GM21825 (cell line): ENCODE results near the gene DEDD2.
A peak's percentile ranks its signal among the peaks of the same experiment; 100 is the strongest.
"Not testable (repeated sequence)": the region's sequence is repeated elsewhere in the genome, so short reads cannot be mapped to it uniquely, and the experiment has no call there.

Experiments used
- ATAC-seq: cut with Tn5 transposase; IDR thresholded peaks from one replicate; pipeline ENCODE4 v1.9.1; 2021; ENCODE audit warnings: mild to moderate bottlenecking, moderate library complexity; ENCODE audit not compliant: unreplicated experiment

DEDD2 gene, protein sequence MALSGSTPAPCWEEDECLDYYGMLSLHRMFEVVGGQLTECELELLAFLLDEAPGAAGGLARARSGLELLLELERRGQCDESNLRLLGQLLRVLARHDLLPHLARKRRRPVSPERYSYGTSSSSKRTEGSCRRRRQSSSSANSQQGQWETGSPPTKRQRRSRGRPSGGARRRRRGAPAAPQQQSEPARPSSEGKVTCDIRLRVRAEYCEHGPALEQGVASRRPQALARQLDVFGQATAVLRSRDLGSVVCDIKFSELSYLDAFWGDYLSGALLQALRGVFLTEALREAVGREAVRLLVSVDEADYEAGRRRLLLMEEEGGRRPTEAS

DNA sequence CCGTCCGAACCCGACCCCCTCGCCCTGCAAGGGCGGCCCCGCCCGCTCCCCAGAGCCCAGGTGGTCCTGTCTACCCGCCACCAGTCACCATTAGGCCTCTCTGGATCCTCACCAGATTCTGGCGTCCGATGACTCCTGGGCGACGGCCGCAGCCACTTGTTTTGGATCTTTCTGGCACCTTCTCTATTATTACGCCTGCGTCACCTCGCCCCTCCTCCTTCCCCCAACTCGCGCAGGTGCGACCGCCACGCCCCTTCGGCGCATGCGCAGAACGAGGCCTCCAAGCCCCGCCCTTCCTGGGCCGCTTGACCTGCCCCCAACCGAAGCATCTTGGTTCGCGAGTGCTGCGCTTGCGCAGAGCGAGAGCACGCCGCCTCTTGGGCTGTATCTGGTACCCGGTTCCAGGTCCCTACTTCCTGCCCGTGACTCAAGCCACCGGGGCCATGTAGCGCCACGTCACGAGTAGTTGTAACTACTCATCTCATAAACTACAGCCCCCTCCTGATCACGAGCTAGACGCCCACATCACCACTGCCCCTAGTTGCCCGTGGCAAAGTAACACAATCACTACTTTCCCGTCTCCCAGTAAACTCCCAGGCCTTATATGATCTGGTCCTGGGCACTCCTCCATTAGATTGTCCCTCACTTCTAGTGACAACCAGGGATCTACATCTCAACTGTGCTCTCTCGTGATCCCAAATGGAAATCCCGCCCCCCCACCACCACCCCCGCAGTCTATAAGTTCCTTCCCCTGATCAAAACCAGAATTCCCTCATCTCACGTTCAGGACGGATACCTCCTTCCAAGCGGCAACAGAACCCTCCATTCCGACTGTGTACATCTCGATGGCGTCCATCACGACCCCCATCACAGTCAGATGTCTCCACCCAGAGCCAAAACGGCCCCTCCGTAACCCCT, at the start of gene DEDD2:
DEDD2 (minus strand) TSS at position 158 of the 918 bp plus-strand sequence. CDS start 670 bp downstream, outside the sequence.
- ATAC-seq: peak; percentile 63

DNA sequence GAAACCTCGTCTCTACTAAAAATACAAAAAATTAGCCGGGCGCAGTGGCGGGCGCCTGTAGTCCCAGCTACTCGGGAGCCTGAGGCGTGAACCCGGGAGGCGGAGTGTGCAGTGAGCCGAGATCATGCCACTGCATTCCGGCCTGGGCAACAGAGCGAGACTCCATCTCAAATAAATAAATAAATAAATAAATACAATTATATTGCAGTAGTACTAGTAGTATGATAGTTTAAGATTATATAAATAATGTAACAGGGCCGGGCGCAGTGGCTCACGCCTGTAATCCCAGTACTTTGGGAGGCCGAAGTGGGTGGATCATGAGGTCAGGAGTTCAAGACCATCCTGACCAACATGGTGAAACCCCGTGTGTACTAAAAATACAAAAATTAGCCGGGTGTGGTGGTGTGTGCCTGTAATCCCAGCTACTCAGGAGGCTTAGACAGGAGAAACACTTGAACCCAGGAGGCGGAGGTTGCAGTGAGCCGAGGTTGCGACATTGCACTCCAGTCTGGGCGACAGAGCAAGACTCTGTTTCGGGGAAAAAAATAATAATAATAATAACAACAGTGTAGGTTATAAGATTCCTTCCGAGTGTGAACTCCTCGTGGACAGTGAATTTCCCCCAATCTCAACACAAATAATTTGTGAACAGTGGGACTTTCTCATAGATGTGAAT, 49.6 kb upstream of the DEDD2 start:
- not testable (repeated sequence) for ATAC-seq

DNA sequence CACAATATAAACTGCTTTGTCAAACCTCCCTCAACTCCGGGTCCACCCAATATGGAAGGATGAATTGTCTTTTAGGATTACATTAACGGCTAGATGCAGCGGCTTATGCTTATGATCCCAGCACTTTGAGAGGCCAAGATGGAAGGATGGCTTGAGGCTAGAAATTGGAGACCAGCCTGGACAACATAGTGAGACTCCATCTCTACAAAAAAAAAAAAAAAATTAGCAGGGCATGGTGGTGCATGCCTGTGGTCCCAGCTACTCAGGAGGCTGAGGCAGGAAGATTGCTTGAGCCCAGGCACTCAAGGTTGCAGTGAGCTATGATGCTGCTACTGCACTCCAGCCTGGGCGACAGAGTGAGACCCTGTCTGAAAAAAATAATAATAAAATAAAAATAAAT, 48.6 kb upstream of the DEDD2 start:
- not testable (repeated sequence) for ATAC-seq

DNA sequence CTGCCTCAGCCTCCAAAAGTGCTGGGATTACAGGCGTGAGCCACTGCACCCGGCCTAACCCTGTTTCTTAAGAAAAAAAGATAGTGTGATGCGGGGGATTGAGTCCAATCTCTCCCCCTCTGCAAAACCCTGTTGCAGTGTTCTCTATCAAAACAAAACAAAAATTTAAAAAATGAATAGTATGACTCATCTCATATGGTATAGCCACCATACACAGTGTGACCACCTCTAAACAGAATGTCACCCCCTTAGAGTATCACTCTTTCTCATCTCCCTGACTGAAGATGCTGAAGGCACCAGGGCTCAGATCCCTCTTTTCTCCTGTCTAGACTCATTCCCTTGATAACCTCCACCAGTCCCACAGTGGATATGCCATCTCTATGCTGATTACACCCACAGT, 44.3 kb upstream of the DEDD2 start:
- no peak for ATAC-seq

DNA sequence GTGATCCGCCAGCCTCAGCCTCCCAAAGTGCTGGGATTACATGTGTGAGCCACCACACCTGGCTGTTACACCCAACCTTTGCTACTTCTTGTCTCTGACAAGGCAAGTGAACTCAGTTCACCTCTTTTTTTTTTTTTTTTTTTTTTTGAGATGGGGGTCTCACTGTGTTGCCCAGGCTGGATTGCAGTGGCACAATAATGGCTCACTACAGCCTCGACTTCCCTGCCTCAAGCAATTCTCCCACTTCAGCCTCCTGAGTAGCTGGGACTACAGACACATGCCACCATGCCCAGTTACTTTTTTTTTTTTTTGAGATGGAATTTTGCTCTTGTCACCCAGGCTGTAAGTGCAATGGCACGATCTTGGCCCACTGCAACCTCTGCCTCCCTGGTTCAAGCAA, 40.4 kb upstream of the DEDD2 start:
- ATAC-seq: not testable (repeated sequence)

DNA sequence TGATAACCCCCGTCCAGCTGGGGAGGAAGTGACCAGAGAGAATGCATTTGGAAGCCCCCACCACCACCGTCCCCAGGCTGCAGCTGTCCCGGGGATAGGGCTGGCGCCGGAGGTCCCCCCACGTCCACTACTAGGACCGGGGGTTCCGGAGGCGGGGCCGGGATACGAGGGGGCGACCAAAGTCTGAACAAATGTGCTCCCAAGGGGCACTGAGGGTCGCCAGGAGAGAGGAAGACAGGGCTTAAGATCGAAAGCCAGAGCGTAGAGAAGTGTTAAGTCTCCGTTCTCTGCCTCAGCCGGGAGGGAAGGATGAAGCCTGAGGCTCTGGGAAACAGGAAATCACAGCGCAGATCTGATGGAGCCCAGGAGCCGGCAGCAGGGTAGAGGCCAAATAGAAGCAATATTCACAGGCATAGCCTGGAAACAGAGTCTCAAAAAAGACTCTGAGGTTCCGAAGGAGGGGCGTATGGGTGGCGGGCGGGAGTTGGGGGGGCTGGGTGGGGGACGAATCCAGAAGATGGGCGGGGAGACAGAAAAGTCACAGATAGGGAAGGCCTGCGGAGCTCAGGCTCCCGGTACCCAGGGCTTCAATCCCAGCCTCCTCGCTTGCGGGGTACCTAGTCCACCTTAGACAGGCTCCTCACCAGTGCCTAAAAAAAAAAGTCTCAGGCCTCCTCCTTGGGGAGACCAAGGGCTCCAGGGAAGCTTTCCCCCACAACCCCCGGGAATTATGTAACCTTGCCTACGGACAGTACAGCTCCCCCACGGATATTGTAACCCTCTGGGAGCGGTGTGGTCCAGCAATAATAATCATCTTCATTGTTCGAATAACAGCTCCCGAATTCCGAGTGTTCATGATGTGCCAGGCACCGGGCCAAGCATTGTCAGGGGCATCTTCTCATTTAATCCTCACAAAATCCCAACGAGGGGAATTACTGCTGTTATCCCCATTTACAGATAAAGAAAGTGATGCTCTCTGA, 38.6 kb upstream of the DEDD2 start:
- no peak for ATAC-seq

DNA sequence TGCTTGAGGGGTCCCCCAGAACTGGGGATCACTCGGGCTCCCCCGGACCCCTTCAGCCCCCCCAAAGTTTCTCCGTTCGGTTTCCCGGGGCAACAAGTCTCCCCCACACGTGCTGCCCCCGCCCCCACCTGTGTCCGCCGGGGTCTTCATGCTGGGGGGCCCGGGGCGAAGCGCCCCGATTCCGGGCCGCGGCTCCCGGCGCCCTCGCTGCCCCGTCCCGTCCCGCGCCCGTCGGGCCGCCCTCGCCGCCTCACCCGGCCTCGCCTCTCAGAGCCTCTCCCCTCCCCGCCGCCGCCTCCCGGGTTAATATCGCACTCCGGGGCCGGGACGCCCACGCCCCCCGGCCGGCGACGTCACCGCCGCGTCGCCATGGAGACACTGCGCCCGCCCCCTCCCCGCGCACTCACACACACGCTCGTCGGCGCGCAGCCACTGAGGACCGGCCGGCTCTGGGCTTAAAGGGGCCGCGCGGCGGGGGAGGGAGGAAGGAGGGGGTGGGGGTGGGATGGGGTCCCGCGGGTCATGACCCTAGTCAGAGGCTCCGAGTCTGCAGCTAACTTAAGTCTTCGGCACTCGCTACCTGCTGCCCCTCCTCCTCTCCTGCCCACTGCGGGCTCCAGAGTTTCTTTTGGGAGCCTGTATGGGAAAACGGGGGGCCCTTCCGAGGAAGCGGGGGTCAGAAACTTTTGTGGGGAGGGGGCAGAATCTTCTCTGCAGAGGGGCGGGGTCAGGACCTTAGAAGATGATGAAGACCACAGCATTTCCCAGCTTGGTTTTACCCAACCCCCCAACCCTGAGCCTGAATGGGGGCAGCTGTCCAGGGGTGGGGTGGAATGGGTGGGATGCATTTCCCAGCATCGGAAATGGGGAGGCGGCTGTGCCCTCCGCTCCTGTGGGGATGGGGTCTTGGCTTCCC, 37.6 kb upstream of the DEDD2 start, which contains the start of gene ERF:
ERF (minus strand) TSS at position 279 of the 916 bp plus-strand sequence; CDS start at position 150, 129 bp downstream.
- peak; percentile 57 for ATAC-seq

DNA sequence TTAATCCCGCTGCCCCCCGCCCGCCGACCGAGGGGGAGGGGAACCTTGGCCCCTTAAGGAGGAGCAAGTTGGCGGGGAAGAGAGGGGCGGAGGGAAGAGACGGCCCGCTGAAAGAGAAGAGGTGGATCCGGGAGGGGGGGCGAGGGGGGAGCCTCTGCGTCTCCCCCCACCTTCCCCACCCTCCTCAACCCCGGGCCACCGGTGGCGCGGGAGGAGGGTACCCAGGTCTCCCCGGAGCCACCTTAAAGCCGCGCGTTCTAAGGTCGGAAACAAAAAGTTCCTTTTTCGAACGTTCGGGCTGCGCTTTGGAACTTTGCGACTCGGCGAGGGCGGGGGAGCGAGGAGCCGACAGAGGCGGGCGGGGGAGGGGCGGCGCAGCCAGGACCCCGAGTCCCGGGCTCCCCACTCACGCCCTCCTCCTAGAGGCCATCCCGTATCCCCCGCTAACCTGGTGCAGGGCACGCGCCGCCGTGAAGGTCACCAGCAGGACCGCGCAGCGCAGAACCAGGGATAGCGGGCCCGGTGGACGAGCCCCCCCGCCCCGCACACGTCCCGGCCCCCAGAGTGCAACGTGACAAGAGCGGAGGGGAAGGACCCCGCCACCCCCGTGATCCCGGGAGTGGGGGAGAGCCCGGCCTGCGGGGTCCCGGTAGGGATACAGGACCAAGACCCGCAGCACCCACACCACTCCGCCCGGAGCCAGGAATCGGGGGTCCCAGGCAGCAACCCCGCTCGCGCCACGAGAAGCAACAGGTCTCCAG, 36.8 kb upstream of the DEDD2 start:
- ATAC-seq: no peak

DNA sequence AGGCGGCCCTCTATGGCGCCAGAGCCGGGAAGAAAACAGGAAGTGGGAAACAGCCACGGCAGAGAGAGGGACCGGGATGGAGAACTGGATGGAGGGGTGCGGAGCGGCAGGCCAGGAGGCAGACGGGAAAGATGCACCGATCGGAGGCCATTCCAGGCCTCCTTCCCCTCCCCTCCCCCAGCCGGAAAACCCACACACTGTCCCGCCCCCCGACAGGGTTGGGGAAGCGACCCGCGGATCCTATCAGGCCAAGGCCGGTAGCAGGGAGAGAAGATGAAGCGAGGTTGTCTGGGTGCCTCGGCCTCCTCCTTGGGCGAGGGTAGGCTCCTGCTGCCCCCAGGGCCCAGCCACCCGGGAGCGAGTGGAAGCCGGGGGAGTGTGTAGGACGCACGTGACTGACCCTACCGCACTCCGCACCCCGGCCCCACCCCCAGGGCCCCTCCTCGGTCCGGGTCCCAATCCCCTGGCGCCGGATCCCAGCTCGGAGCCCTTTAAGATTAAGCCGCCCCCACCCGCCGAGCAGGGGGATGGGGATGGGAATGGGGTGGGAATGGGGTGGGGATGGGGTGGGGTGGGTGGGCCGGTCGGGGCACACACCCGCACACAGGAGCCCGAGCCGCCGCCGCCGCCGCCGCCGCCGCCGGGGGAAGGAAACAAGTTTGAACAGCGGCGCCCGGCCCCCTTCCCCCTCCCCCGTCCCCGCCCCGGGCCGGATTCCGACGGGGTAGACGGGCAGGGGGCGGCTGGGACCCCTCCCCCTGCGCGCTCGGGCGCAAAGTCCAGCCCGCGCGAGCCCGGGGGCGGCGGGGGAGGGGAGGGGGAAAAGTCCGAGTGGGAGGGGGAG, 36.0 kb upstream of the DEDD2 start:
- no peak for ATAC-seq

DNA sequence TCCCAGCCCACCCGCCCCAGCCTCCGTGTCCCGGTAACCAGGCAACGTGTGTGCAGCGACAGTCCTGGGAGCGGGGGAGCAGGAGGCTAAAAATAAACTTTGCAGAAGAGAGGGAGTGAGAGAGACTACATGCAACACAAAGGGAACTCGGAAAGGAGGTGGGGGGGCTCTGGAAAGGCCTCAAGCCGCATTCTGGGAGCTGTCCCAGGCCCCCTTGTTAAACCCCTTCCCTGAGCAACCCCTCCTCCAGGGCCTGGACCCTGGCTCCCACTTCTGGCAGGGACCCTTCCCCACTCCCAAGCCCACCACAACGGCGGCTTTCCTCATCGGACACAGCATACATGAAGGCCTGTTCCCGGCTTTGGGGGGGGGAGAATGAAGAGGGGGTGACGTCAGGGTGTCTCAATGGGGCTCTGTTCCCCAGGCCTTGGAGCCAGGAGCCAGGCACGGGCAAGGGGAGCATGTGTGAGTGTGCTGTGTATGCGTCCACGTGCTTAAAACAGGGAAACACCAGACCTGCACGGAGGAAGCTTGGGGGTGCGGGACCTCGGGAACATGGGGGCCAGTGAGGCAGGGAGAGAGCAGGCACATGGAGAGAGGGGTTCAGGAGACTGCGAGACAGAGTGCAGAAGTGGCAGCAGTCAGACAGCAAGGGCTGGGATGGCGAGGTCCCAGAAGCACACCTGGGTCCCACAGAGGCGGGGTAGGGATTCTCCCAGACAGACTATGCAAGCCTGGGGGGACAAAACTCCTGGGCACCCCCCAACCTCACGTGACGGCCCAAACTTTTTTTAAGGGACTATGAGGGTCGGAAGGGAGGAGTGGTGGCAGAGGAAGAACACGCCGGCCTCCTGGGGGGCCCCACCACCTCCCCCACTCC, 35.1 kb upstream of the DEDD2 start:
- no peak for ATAC-seq

DNA sequence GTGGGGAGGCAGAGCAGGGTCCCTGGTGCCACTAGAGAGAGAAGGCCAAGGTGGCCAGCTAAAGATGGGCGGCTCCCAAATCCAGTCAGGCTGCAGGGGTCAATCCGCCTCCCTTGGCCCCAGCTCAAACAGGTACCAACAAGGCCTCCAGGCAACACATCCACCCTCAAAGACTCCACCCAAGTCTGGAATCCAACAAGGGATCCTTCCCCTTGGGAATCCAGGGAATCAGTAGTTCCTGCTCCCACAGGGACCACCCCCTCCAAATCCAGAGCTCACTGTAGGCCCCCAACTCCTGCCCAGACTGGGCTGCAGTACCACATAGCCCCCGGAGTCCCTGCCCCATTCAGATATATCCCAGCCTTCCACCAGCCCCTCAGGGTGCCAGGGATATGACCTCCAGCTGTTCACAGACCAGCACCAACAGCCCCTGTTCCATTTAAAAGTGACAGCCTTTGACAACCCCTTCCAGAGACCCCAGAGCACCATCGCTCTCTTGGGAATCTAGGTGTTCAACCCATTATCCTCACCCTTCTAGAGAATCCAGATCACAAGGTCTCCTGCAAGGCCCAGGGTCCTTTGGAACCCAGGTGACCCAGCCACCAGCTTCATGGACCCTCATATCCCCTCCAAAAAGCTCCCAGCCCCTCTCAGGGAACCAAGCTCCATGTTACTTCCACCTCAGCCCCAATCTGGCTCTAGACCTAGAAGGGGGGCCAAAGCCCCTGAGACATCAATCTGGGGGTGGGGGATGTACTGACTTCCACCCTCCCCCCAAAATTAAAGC, 34.3 kb upstream of the DEDD2 start:
- no peak for ATAC-seq

DNA sequence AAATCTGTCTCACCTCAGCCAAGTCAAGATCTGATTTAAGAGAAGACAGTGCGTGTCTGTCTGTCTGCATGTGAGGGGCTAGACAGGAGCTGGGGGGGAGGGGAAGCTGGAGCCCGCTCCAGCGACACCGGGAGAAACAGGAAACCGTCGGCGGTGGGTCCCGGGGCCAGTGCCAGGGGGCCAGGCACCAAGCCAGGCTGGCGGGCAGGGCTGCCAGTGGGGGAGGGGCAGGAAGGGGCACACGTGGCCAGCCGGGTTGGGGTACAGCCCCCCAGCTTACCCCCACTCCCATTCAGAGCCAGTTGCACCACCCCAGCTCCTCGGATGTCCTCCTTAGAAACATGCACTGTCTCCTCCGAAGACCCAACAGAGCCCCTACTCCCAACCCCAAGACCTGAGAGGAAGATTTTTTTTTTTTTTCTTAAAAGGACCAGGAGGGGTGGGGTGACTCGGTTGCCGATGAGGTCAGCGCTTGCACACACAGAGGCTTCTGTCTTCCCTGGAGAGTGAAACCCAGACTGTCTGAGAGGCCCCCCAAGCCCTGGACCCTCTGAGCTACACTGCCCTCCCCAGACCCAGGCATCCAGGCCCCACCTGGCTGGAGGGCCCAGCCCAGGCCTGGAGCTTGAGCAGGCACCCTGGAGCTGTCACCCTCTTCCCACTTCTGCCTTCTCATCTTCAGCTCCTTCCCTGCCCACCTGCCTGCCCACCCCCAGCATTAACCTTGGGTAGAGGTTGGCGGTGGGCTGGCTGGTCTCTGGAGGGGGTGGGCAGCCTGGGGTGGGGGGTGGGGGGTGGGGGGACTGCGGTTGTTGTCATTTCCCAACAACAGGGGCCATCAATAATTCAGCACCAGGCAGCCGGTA, 33.4 kb upstream of the DEDD2 start:
- no peak for ATAC-seq

DNA sequence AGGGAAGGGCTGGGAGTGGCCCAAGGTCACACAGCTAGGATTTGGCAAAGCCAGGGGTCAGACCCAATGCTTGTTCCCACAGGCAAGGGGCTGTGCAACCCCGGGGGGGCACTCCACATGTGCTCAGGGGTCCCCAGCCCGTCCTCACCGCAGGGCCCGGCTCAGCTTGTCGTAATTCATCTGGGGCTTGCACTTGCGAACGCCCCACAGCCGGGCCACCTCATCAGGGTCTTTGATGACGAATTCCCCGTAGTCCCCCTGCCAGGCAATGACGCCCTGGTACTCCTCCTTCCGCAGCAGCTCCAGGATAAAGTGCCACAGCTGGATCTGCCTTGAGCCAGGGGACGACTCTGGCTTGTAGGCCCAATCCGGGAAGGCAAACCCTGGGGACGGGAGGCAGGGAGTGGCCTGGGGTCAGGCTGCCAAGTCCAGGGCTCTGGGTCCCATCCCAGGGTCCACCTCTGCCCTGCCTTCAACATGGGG, 32.7 kb upstream of the DEDD2 start:
- ATAC-seq: no peak

DNA sequence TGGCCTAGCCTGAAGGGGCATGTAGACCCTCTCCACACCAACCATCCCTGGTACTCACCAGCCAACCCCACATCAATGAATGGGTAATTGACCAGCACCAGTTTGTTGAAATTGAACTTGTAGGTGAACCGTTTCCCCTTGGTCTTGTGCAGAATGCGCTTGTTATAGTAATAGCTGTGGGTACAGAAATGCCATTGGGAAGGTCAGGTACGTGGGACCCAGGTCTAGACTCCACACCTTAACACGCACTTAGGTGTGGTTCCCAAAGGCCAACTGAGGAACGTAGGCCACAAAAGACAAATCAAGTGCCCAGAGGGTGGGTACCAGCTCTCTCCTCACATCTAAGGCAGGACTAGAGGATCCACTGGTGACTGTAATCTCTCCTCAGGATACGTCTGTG, 32.3 kb upstream of the DEDD2 start:
- no peak for ATAC-seq
